H9 (cell line): ENCODE data around the gene ZBTB20. TPM values are rescaled to one million over a fixed set of nuclear protein-coding genes. Genes with fewer than 3 reads are reported as not detected.

Source experiments
- DNase-seq: peaks from one replicate; pipeline ENCODE4 v3.0.0-alpha.2; 2017
- H2AFZ ChIP-seq: one replicate; pipeline ENCODE4 v1.6.1; 2013; ENCODE audit warnings: mild to moderate bottlenecking, low read length, control low read depth, moderate library complexity
- H2AK5ac ChIP-seq: 2 replicates; pipeline ENCODE4 v1.6.1; 2013; ENCODE audit warnings: low read length, control low read depth, mixed read lengths; ENCODE audit not compliant: insufficient read length
- H2BK120ac ChIP-seq: one replicate; pipeline ENCODE4 v1.6.1; 2013; ENCODE audit warnings: low read depth, mild to moderate bottlenecking, low read length, control low read depth, inconsistent platforms; ENCODE audit not compliant: poor library complexity, severe bottlenecking
- H2BK12ac ChIP-seq: 2 replicates; pipeline ENCODE4 v1.6.1; 2013; ENCODE audit warnings: low read length, control low read depth, mixed read lengths, low read depth; ENCODE audit not compliant: insufficient read length
- H2BK15ac ChIP-seq: 2 replicates; pipeline ENCODE4 v1.6.1; 2013; ENCODE audit warnings: low read depth, low read length, control low read depth
- H2BK20ac ChIP-seq: one replicate; pipeline ENCODE4 v1.6.1; 2013; ENCODE audit warnings: low read depth, mild to moderate bottlenecking, low read length, control low read depth, inconsistent platforms; ENCODE audit not compliant: poor library complexity, severe bottlenecking
- H2BK5ac ChIP-seq: 2 replicates; pipeline ENCODE4 v1.6.1; 2013; ENCODE audit warnings: low read length, control low read depth, mixed read lengths; ENCODE audit not compliant: insufficient read length
- H3K14ac ChIP-seq: 2 replicates; pipeline ENCODE4 v1.6.1; 2013; ENCODE audit warnings: low read length, control low read depth; ENCODE audit not compliant: insufficient read depth
- H3K18ac ChIP-seq: 2 replicates; pipeline ENCODE4 v1.6.1; 2013; ENCODE audit warnings: low read depth, mild to moderate bottlenecking, mixed read lengths, low read length, control low read depth; ENCODE audit not compliant: insufficient read length
- H3K23ac ChIP-seq: 2 replicates; pipeline ENCODE4 v1.6.1; 2013; ENCODE audit warnings: low read length, control low read depth, mixed read lengths, low read depth; ENCODE audit not compliant: insufficient read length
- H3K23me2 ChIP-seq: 2 replicates; pipeline ENCODE4 v1.6.1; 2013; ENCODE audit warnings: low read depth, mild to moderate bottlenecking, mixed read lengths, low read length, control low read depth; ENCODE audit not compliant: insufficient read length, poor library complexity, severe bottlenecking
- H3K27ac ChIP-seq: 2 replicates; pipeline ENCODE4 v1.5.1; 2013; ENCODE audit warnings: low read length, control low read depth, mixed read lengths, low read depth; ENCODE audit not compliant: insufficient read length
- H3K27me3 ChIP-seq: 2 replicates; pipeline ENCODE4 v1.6.1; 2013; ENCODE audit warnings: low read length, control low read depth, inconsistent platforms; ENCODE audit not compliant: insufficient read depth
- H3K4ac ChIP-seq: 2 replicates; pipeline ENCODE4 v1.6.1; 2013; ENCODE audit warnings: low read depth, mild to moderate bottlenecking, control low read depth, inconsistent platforms, low read length, moderate library complexity
- H3K4me1 ChIP-seq: 2 replicates; pipeline ENCODE4 v1.6.1; 2013; ENCODE audit warnings: low read length, control low read depth, inconsistent platforms; ENCODE audit not compliant: insufficient read depth
- H3K4me2 ChIP-seq: 2 replicates; pipeline ENCODE4 v1.6.1; 2013; ENCODE audit warnings: low read length, control low read depth, mixed read lengths; ENCODE audit not compliant: insufficient read length, insufficient read depth
- H3K56ac ChIP-seq: 2 replicates; pipeline ENCODE4 v1.6.1; 2013; ENCODE audit warnings: low read depth, mild to moderate bottlenecking, mixed read lengths, low read length, control low read depth; ENCODE audit not compliant: insufficient read length
- H3K79me1 ChIP-seq: 2 replicates; pipeline ENCODE4 v1.6.1; 2013; ENCODE audit warnings: low read depth, mild to moderate bottlenecking, moderate library complexity, low read length, control low read depth, inconsistent platforms; ENCODE audit not compliant: insufficient read depth, poor library complexity, severe bottlenecking
- H3K79me2 ChIP-seq: 2 replicates; pipeline ENCODE4 v1.6.1; 2013; ENCODE audit warnings: low read length, control low read depth, inconsistent platforms; ENCODE audit not compliant: insufficient read depth
- H3K9ac ChIP-seq: 2 replicates; pipeline ENCODE4 v1.6.1; 2013; ENCODE audit warnings: low read length, control low read depth, mixed read lengths; ENCODE audit not compliant: insufficient read length; ENCODE audit errors: extremely low read depth
- H3K9me3 ChIP-seq: one replicate; pipeline ENCODE4 v1.6.1; 2013; ENCODE audit warnings: low read depth, low read length, inconsistent platforms; ENCODE audit not compliant: control insufficient read depth
- H3T11ph ChIP-seq: one replicate; pipeline ENCODE4 v1.6.1; 2013; ENCODE audit warnings: mild to moderate bottlenecking, low read length, control low read depth, inconsistent platforms
- H4K20me1 ChIP-seq: one replicate; pipeline ENCODE4 v1.6.1; 2013; ENCODE audit not compliant: control insufficient read depth, insufficient read length, insufficient read depth
- H4K5ac ChIP-seq: 2 replicates; pipeline ENCODE4 v1.6.1; 2013; ENCODE audit warnings: low read depth, mild to moderate bottlenecking, mixed read lengths, low read length, control low read depth; ENCODE audit not compliant: insufficient read length
- H4K8ac ChIP-seq: replicated peaks from 2 replicates; pipeline ENCODE4 v1.6.1; 2013; ENCODE audit warnings: low read length, control low read depth, mixed read lengths, low read depth; ENCODE audit not compliant: insufficient read length
- H4K91ac ChIP-seq: 2 replicates; pipeline ENCODE4 v1.6.1; 2013; ENCODE audit warnings: low read depth, mild to moderate bottlenecking, moderate library complexity, mixed read lengths, low read length, control low read depth; ENCODE audit not compliant: insufficient read length
- H3K27ac Mint-ChIP-seq, 3 experiments: 2 replicates in 2 of 3; 3 replicates in 1 of 3; pipeline ENCODE4 v1.8.0; 2020 to 2021; ENCODE audit warnings: mixed read lengths in 3 of 3, mild to moderate bottlenecking in 1 of 3, moderate library complexity in 1 of 3
- H3K27me3 Mint-ChIP-seq: 2 replicates; pipeline ENCODE4 v1.8.0; 2021; ENCODE audit warnings: low read depth, mild to moderate bottlenecking, moderate library complexity, mixed read lengths
- H3K36me3 Mint-ChIP-seq, 3 experiments: 2 replicates in 2 of 3; 3 replicates in 1 of 3; pipeline ENCODE4 v1.8.0; 2020 to 2021; ENCODE audit warnings: low read depth in 3 of 3, mixed read lengths in 3 of 3; ENCODE audit not compliant: insufficient read depth in 1 of 3
- H3K4me1 Mint-ChIP-seq, 2 experiments: 2 replicates each; pipeline ENCODE4 v1.8.0; 2020; ENCODE audit warnings: mixed read lengths in 2 of 2
- H3K4me3 Mint-ChIP-seq, 2 experiments: 2 replicates in 1 of 2; 3 replicates in 1 of 2; pipeline ENCODE4 v1.8.0; 2020 to 2021; ENCODE audit warnings: mild to moderate bottlenecking in 2 of 2, mixed read lengths in 2 of 2, moderate library complexity in 1 of 2
- H3K9me3 Mint-ChIP-seq, 2 experiments: 2 replicates in 1 of 2; 3 replicates in 1 of 2; pipeline ENCODE4 v1.8.0; 2020; ENCODE audit warnings: mild to moderate bottlenecking in 2 of 2, mixed read lengths in 2 of 2, moderate library complexity in 1 of 2
- CTCF ChIP-seq: fragments of 200-600 bp; sonication (generic); conservative IDR thresholded peaks from 3 replicates; pipeline ENCODE4 v1.8.0; 2021; ENCODE audit warnings: antibody characterized with exemption, mild to moderate bottlenecking
- WGBS: extraction: QIAGEN DNeasy Blood & Tissue Kit; methylation state at CpG from one replicate; pipeline ENCODE4 v1.1.7; 2013; ENCODE audit warnings: missing lambda C conversion rate, low lambda C conversion rate, mixed read lengths; ENCODE audit not compliant: insufficient read length; ENCODE audit errors: extremely low coverage; 5-methylcytosine and 5-hydroxymethylcytosine counted together
- total RNA-seq: library from RNA; stranded (reverse); gene quantifications from 2 replicates; pipeline ENCODE4 v1.2.1, GENCODE V29; 2021

Gene ZBTB20
- total RNA-seq, 1 experiment from 2014 or later: 0.70 TPM

DNA sequence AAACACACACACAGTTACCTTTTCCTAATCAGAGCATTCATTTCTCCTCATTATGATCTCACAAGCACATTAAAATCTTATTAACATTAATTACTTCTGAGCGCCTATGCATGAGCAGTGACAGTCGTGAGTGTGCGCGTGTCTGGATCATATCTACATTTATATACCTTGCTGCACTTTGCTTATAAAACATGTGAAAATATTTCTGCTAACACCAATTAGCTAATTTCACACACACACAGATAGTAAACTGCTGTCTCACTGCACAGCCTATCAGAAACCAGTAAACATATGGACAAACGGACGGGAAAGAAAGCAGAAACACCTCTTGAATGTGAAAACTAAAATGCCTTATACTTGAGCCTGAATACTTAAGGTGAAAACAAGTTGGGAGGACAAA is 64.8 kb downstream of the ZBTB20 start:
- no peak overlapping the region for H4K8ac ChIP-seq
- H3K27me3 ChIP-seq: no peaks in the 10 kb centered on the region
- no peak overlapping the region for H4K91ac ChIP-seq
- H4K5ac ChIP-seq: no peak overlapping the region
- WGBS: no CpG with 5 or more reads among the region's 6 CpGs
- no peak overlapping the region for H2BK20ac ChIP-seq
- no peak overlapping the region for H2BK15ac ChIP-seq
- no peak overlapping the region for H3K56ac ChIP-seq
- no peaks in the 10 kb centered on the region for H3K4me1 ChIP-seq
- no peak overlapping the region for H3K9ac ChIP-seq
- no peaks in the 10 kb centered on the region for H3K79me2 ChIP-seq
- no peak overlapping the region for H3K27ac Mint-ChIP-seq
- no peak overlapping the region for H2BK5ac ChIP-seq
- no peak for DNase-seq
- H3K14ac ChIP-seq: no peak overlapping the region
- H3K4me1 Mint-ChIP-seq: peaks cover 3 to 5% of the 10 kb centered on the region in 2 experiments; a peak in 2 of 4 replicates
- no peak overlapping the region for H2AFZ ChIP-seq
- no peak overlapping the region for H3K4me3 Mint-ChIP-seq
- H3K23ac ChIP-seq: no peak overlapping the region
- no peak for TF ChIP-seq CTCF
- no peaks in the 10 kb centered on the region for H3K27me3 Mint-ChIP-seq
- H3T11ph ChIP-seq: no peak overlapping the region
- no peaks in the 10 kb centered on the region for H3K9me3 ChIP-seq
- no peaks in the 10 kb centered on the region for H4K20me1 ChIP-seq
- H2BK12ac ChIP-seq: no peak overlapping the region
- H3K4ac ChIP-seq: no peak overlapping the region
- no peaks in the 10 kb centered on the region for H3K36me3 Mint-ChIP-seq
- no peak overlapping the region for H3K18ac ChIP-seq
- no peaks in the 10 kb centered on the region for H3K79me1 ChIP-seq
- H3K4me2 ChIP-seq: no peak overlapping the region
- no peak overlapping the region for H2BK120ac ChIP-seq
- H2AK5ac ChIP-seq: no peak overlapping the region
- no peaks in the 10 kb centered on the region for H3K9me3 Mint-ChIP-seq
- H3K23me2 ChIP-seq: no peaks in the 10 kb centered on the region
- H3K27ac ChIP-seq: no peak overlapping the region
